IMR-90 (cell line): ENCODE results near the gene SMCP. TPM values are rescaled to one million over a fixed set of nuclear protein-coding genes. Genes with fewer than 3 reads are reported as not detected.

Source experiments
- ATAC-seq: fragments of 200-7000 bp; cut with Tn5 transposase; 2 replicates; pipeline ENCODE4 v1.9.1; 2020; ENCODE audit warnings: low read depth, mild to moderate bottlenecking, moderate library complexity
- BruUV-seq: library from RNA; stranded (reverse); fragments of 400-500 nt; replicated peaks from 2 replicates; lab custom pipeline; 2021; lab: Mats Ljungman, UMichigan
- CTCF ChIA-PET: fragments of 300-600 bp; formaldehyde crosslinking; extraction: SDS; loops from one replicate; lab custom pipeline; 2021; ENCODE audit warnings: antibody characterized with exemption; lab: Yijun Ruan, JAX
- POLR2A ChIA-PET: fragments of 300-600 bp; sonication (Branson Sonifier 250); formaldehyde crosslinking; loops from one replicate; lab custom pipeline; 2022; ENCODE audit warnings: antibody characterized with exemption; ENCODE audit not compliant: unreplicated experiment; lab: Charles Lee
- DNase-seq: peaks from one replicate; pipeline ENCODE4 v3.0.0; 2013
- H2AFZ ChIP-seq: replicated peaks from 2 replicates; pipeline ENCODE3; 2013; ENCODE audit warnings: low read length, mild to moderate bottlenecking; ENCODE audit not compliant: poor library complexity
- H2AK5ac ChIP-seq: 2 replicates; pipeline ENCODE4 v1.6.1; 2013; ENCODE audit warnings: low read depth, low read length, inconsistent platforms
- H2AK9ac ChIP-seq: replicated peaks from 2 replicates; pipeline ENCODE3; 2013; ENCODE audit warnings: mild to moderate bottlenecking, low read depth, low read length, moderate library complexity; ENCODE audit not compliant: poor library complexity
- H2BK120ac ChIP-seq: 2 replicates; pipeline ENCODE4 v1.6.1; 2013; ENCODE audit warnings: low read depth, low read length, inconsistent platforms
- H2BK15ac ChIP-seq: 3 replicates; pipeline ENCODE4 v1.6.1; 2013; ENCODE audit warnings: low read depth, low read length, inconsistent platforms
- H2BK20ac ChIP-seq: 2 replicates; pipeline ENCODE4 v1.6.1; 2013; ENCODE audit warnings: low read depth, mild to moderate bottlenecking, inconsistent platforms, low read length, moderate library complexity
- H2BK5ac ChIP-seq: 2 replicates; pipeline ENCODE4 v1.6.1; 2013; ENCODE audit warnings: mild to moderate bottlenecking, low read depth, low read length, inconsistent platforms; ENCODE audit not compliant: poor library complexity, severe bottlenecking
- H3K14ac ChIP-seq: replicated peaks from 2 replicates; pipeline ENCODE4 v1.6.1; 2013; ENCODE audit warnings: low read depth, low read length, inconsistent platforms
- H3K18ac ChIP-seq: 2 replicates; pipeline ENCODE4 v1.6.1; 2013; ENCODE audit warnings: low read depth, low read length, control low read depth
- H3K23ac ChIP-seq: 2 replicates; pipeline ENCODE4 v1.6.1; 2013; ENCODE audit warnings: low read depth, low read length, inconsistent platforms
- H3K27ac ChIP-seq: 2 replicates; pipeline ENCODE4 v1.5.1; 2013; ENCODE audit warnings: mild to moderate bottlenecking, control low read depth, low read length; ENCODE audit not compliant: insufficient read depth
- H3K27me3 ChIP-seq: 2 replicates; pipeline ENCODE4 v1.6.1; 2013; ENCODE audit warnings: low read length; ENCODE audit not compliant: control insufficient read depth, insufficient read depth
- H3K36me3 ChIP-seq: 2 replicates; pipeline ENCODE4 v1.6.1; 2013; ENCODE audit warnings: low read length, mixed read lengths; ENCODE audit not compliant: control insufficient read depth, insufficient read depth
- H3K4ac ChIP-seq: 2 replicates; pipeline ENCODE4 v1.6.1; 2013; ENCODE audit warnings: low read depth, low read length, inconsistent platforms
- H3K4me1 ChIP-seq: 2 replicates; pipeline ENCODE4 v1.6.1; 2013; ENCODE audit warnings: low read length, mixed read lengths; ENCODE audit not compliant: control insufficient read depth, insufficient read depth
- H3K4me2 ChIP-seq: 2 replicates; pipeline ENCODE4 v1.6.1; 2013; ENCODE audit warnings: low read depth, mild to moderate bottlenecking, control low read depth, low read length, moderate library complexity
- H3K4me3 ChIP-seq: 2 replicates; pipeline ENCODE4 v1.5.1; 2013; ENCODE audit warnings: low read depth, mild to moderate bottlenecking, control low read depth, low read length, moderate library complexity; ENCODE audit not compliant: insufficient read depth
- H3K56ac ChIP-seq: 2 replicates; pipeline ENCODE4 v1.6.1; 2013; ENCODE audit warnings: low read length, inconsistent platforms; ENCODE audit not compliant: insufficient read depth; ENCODE audit errors: extremely low read depth
- H3K79me1 ChIP-seq, 2 experiments: 2 replicates each; pipeline ENCODE4 v1.6.1; 2013; ENCODE audit warnings: low read length in 2 of 2, inconsistent platforms in 1 of 2, low read depth in 1 of 2
- H3K9ac ChIP-seq: 2 replicates; pipeline ENCODE4 v1.6.1; 2013; ENCODE audit warnings: low read depth, low read length, control low read depth
- H3K9me1 ChIP-seq: 2 replicates; pipeline ENCODE4 v1.6.1; 2013; ENCODE audit warnings: low read length, inconsistent platforms; ENCODE audit not compliant: insufficient read depth
- H3K9me3 ChIP-seq: 2 replicates; pipeline ENCODE4 v1.6.1; 2013; ENCODE audit warnings: low read length; ENCODE audit not compliant: control insufficient read depth, insufficient read depth
- H4K20me1 ChIP-seq: 2 replicates; pipeline ENCODE4 v1.6.1; 2013; ENCODE audit warnings: low read length, inconsistent platforms; ENCODE audit not compliant: insufficient read depth
- H4K5ac ChIP-seq: 2 replicates; pipeline ENCODE4 v1.6.1; 2013; ENCODE audit warnings: mild to moderate bottlenecking, low read depth, low read length, control low read depth
- H4K8ac ChIP-seq, 2 experiments: 2 replicates each; pipeline ENCODE4 v1.6.1; 2013; ENCODE audit warnings: low read depth in 2 of 2, low read length in 2 of 2, control low read depth in 1 of 2, inconsistent platforms in 1 of 2
- H4K91ac ChIP-seq: 2 replicates; pipeline ENCODE4 v1.6.1; 2013; ENCODE audit warnings: low read depth, low read length, inconsistent platforms; ENCODE audit not compliant: insufficient read depth
- NFE2L2 ChIP-seq: fragments of 150-350 bp; IDR thresholded peaks from 2 replicates; pipeline ENCODE4 v1.6.1; 2016; ENCODE audit warnings: low read depth, mild to moderate bottlenecking, low read length
- RAD21 ChIP-seq: IDR thresholded peaks from 2 replicates; pipeline ENCODE4 v1.6.1; 2012; ENCODE audit warnings: low read length, improper control_type of control experiment
- WGBS, 2 experiments: methylation state at CpG; one replicate each; pipeline versions ENCODE4 v1.1.5 to v1.1.7; 2013; ENCODE audit warnings: missing lambda C conversion rate in 2 of 2; ENCODE audit not compliant: insufficient read length in 1 of 2; ENCODE audit errors: extremely low coverage in 2 of 2; 5-methylcytosine and 5-hydroxymethylcytosine counted together
- dilution Hi-C: fragments of 300-500 bp; cut with HindIII; formaldehyde crosslinking; loops from one replicate; pipeline ENCODE4 v1.14.3; 2018; ENCODE audit warnings: low sequenced_read_pairs; ENCODE audit not compliant: unreplicated experiment
- in situ Hi-C: fragments of 300-500 bp; cut with MboI; formaldehyde crosslinking; loops from 3 replicates; pipeline ENCODE4 v1.14.3; 2019; ENCODE audit warnings: low sequenced_read_pairs, inconsistent platforms, mixed read lengths
- intact Hi-C: fragments of 100-400 bp; cut with micrococcal nuclease; formaldehyde crosslinking; loops from 2 replicates; pipeline ENCODE4 v1.10.0; 2022
- polyA plus RNA-seq, 3 experiments: library from polyadenylated mRNA; depleted of rRNA; stranded (reverse); fragments of >200 nt; gene quantifications; 2 replicates each; pipeline ENCODE4 v1.2.3, GENCODE V29; 2012; ENCODE audit warnings: low replicate concordance in 1 of 3
- total RNA-seq: library from RNA; depleted of rRNA; stranded (reverse); fragments of >200 nt; gene quantifications from 2 replicates; pipeline ENCODE4 v1.2.3, GENCODE V29; 2012
- TF ChIP-seq, protein P1 (sequence below): conservative IDR thresholded peaks from 2 replicates; pipeline ENCODE4 v1.5.1; 2012; ENCODE audit warnings: mild to moderate bottlenecking, low read depth, low read length, improper control_type of control experiment

Gene SMCP
- total and polyA plus RNA-seq, 2 of the 4 experiments (the other 2 are of a cell fraction), result not detected

DNA sequence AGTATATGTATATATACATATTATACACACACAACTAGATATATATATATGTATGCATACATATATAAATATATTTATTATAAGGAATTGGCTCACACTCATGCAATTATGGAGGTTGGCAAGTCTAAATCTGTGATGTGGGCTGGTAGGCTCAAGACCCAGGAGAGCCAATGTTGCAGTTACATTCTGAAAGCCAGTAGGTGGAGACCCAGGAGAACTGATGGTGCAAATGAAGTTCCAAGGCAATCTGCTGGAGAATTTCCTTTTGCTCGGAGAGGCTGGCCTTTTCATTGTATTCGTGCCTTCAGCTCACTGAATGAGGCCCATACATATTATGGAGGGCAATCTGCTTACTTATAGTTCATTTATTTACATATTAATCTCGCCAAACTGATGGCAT is 39.7 kb downstream of the SMCP start:
- Histone ChIP-seq H2AK9ac (no peak overlapping the region), H2BK20ac (no peak overlapping the region), H2AK5ac (no peak overlapping the region), H3K27ac (no peak overlapping the region), H3K4me1 (no peaks in the 10 kb centered on the region), H3K23ac (no peak overlapping the region), H4K8ac (no peak overlapping the region), H4K91ac (no peak overlapping the region), H3K4ac (no peak overlapping the region), H4K20me1 (no peaks in the 10 kb centered on the region), H2BK120ac (no peak overlapping the region), H3K4me2 (no peak overlapping the region), H3K27me3 (no peaks in the 10 kb centered on the region), H4K5ac (no peak overlapping the region), H3K79me1 (no peaks in the 10 kb centered on the region), H3K36me3 (no peaks in the 10 kb centered on the region), H2BK15ac (no peak overlapping the region), H2AFZ (no peak overlapping the region), H3K56ac (no peak overlapping the region), H3K9me3 (no peaks in the 10 kb centered on the region), H3K14ac (no peak overlapping the region), H2BK5ac (no peak overlapping the region), H3K18ac (no peak overlapping the region), H3K9ac (no peak overlapping the region), H3K9me1 (no peaks in the 10 kb centered on the region), H3K4me3 (no peak overlapping the region)
- DNase-seq, result peak; percentile 1
- POLR2A ChIA-PET, result no interaction called here
- TF ChIP-seq NFE2L2, result no peak
- peak; percentile 33; the same call in 1 of the 2 replicates for TF ChIP-seq RAD21
- TF ChIP-seq, protein P1, sequence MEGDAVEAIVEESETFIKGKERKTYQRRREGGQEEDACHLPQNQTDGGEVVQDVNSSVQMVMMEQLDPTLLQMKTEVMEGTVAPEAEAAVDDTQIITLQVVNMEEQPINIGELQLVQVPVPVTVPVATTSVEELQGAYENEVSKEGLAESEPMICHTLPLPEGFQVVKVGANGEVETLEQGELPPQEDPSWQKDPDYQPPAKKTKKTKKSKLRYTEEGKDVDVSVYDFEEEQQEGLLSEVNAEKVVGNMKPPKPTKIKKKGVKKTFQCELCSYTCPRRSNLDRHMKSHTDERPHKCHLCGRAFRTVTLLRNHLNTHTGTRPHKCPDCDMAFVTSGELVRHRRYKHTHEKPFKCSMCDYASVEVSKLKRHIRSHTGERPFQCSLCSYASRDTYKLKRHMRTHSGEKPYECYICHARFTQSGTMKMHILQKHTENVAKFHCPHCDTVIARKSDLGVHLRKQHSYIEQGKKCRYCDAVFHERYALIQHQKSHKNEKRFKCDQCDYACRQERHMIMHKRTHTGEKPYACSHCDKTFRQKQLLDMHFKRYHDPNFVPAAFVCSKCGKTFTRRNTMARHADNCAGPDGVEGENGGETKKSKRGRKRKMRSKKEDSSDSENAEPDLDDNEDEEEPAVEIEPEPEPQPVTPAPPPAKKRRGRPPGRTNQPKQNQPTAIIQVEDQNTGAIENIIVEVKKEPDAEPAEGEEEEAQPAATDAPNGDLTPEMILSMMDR, result peak; percentile 21; the same call in 1 of the 2 replicates
- WGBS, 2 experiments, result no CpG with 5 or more reads among the region's 3 CpGs
- no TSS peak for BruUV-seq
- in situ Hi-C loops, result no loop called here
- ATAC-seq, result no peak
- CTCF ChIA-PET, result no interaction called here
- dilution Hi-C loops, result no loop called here
- intact Hi-C loops, result no loop called here
